HepG2 (cell line): ENCODE results near the gene RPRML. TPM values are rescaled to one million over a fixed set of nuclear protein-coding genes. Genes with fewer than 3 reads are reported as not detected.

Source experiments
- CBX1 ChIP-seq: IDR thresholded peaks from one replicate; pipeline ENCODE4 v1.6.1; 2016; ENCODE audit warnings: antibody characterized with exemption, low read depth
- CCAR2 ChIP-seq: fragments of 200-400 bp; formaldehyde crosslinking; optimal IDR thresholded peaks from 2 replicates; pipeline ENCODE3; 2018; ENCODE audit warnings: low read depth, mild to moderate bottlenecking, low read length, moderate library complexity
- DPF2 ChIP-seq: sonication (generic); formaldehyde crosslinking; IDR thresholded peaks from 2 replicates; pipeline ENCODE4 v1.4.0; 2020; ENCODE audit warnings: mild to moderate bottlenecking, low read depth, missing genetic modification reagents, borderline replicate concordance
- ELF3 ChIP-seq: IDR thresholded peaks from 2 replicates; pipeline ENCODE4 v1.6.1; 2016; ENCODE audit warnings: missing genetic modification reagents, missing compliant biosample characterization
- ERF ChIP-seq: IDR thresholded peaks from 2 replicates; pipeline ENCODE4 v1.6.1; 2018; ENCODE audit warnings: missing biosample characterization, missing genetic modification reagents
- FOSL1 ChIP-seq: sonication (generic); formaldehyde crosslinking; IDR thresholded peaks from 2 replicates; pipeline ENCODE4 v1.9.0; 2021; ENCODE audit warnings: missing genetic modification reagents, borderline replicate concordance
- KDM3A ChIP-seq: IDR thresholded peaks from 2 replicates; pipeline ENCODE4 v1.6.1; 2018; ENCODE audit warnings: low read depth, missing compliant biosample characterization
- LCORL ChIP-seq, 2 experiments: fragments of 450-650 bp in 1 of 2; sonication (generic) in 1 of 2; formaldehyde crosslinking in 1 of 2; IDR thresholded peaks; 2 replicates each; pipeline versions ENCODE4 v1.5.0 to v1.6.1; 2017 to 2020; ENCODE audit warnings: antibody characterized with exemption in 1 of 2, missing genetic modification reagents in 1 of 2
- NCOR1 ChIP-seq: fragments of 200-600 bp; sonication (generic); IDR thresholded peaks from 2 replicates; pipeline ENCODE4 v1.7.0; 2017; ENCODE audit warnings: antibody characterized with exemption, low read length, borderline replicate concordance
- PAX8 ChIP-seq: sonication (generic); formaldehyde crosslinking; IDR thresholded peaks from 2 replicates; pipeline ENCODE4 v1.8.0; 2022; ENCODE audit warnings: mild to moderate bottlenecking, missing genetic modification reagents, borderline replicate concordance
- POGK ChIP-seq: sonication (generic); formaldehyde crosslinking; conservative IDR thresholded peaks from 2 replicates; pipeline ENCODE4 v1.8.0; 2022; ENCODE audit warnings: mild to moderate bottlenecking, moderate library complexity, missing genetic modification reagents
- SAFB2 ChIP-seq: sonication (generic); formaldehyde crosslinking; IDR thresholded peaks from 2 replicates; pipeline ENCODE4 v1.5.1; 2020; ENCODE audit warnings: missing genetic modification reagents, low read depth, mild to moderate bottlenecking, borderline replicate concordance
- TBP ChIP-seq: sonication (generic); formaldehyde crosslinking; IDR thresholded peaks from 2 replicates; pipeline ENCODE4 v1.5.0; 2020; ENCODE audit warnings: missing genetic modification reagents
- TOE1 ChIP-seq: sonication (generic); formaldehyde crosslinking; IDR thresholded peaks from 2 replicates; pipeline ENCODE4 v1.4.0; 2020; ENCODE audit warnings: mild to moderate bottlenecking, missing genetic modification reagents
- XRCC5 ChIP-seq: fragments of 200-400 bp; formaldehyde crosslinking; optimal IDR thresholded peaks from 2 replicates; pipeline ENCODE3; 2017; ENCODE audit warnings: mild to moderate bottlenecking, low read length
- ZFP41 ChIP-seq: sonication (generic); formaldehyde crosslinking; IDR thresholded peaks from 2 replicates; pipeline ENCODE4 v1.4.0; 2020; ENCODE audit warnings: mild to moderate bottlenecking, missing genetic modification reagents, borderline replicate concordance
- ZNF225 ChIP-seq: sonication (generic); formaldehyde crosslinking; IDR thresholded peaks from 2 replicates; pipeline ENCODE4 v1.4.0; 2020; ENCODE audit warnings: mild to moderate bottlenecking, missing genetic modification reagents
- ZNF326 ChIP-seq: sonication (generic); formaldehyde crosslinking; IDR thresholded peaks from 2 replicates; pipeline ENCODE4 v1.4.0; 2020; ENCODE audit warnings: missing genetic modification reagents, borderline replicate concordance
- ZNF382 ChIP-seq: sonication (generic); formaldehyde crosslinking; IDR thresholded peaks from 2 replicates; pipeline ENCODE4 v1.5.0; 2020; ENCODE audit warnings: missing genetic modification reagents, mild to moderate bottlenecking, borderline replicate concordance
- ZNF709 ChIP-seq: sonication (generic); formaldehyde crosslinking; IDR thresholded peaks from 2 replicates; pipeline ENCODE4 v1.5.0; 2020; ENCODE audit warnings: mild to moderate bottlenecking, missing genetic modification reagents
- ZNF777 ChIP-seq: sonication (generic); formaldehyde crosslinking; IDR thresholded peaks from 2 replicates; pipeline ENCODE4 v1.4.0; 2020; ENCODE audit warnings: missing genetic modification reagents
- polyA plus RNA-seq, 8 experiments: library from polyadenylated mRNA; depleted of rRNA in 3 of 8; stranded (reverse) in 7 of 8; unstranded in 1 of 8; fragments of >200 nt; fragmentation: Illumina TruSeq in 4 of 8; extraction: Trizol in 4 of 8; gene quantifications; 2 replicates each; pipeline versions ENCODE4 v1.2.1 to v1.2.3, GENCODE V29; 2011 to 2016; ENCODE audit warnings: low read depth in 4 of 8, missing spikeins in 1 of 8, mixed read lengths in 1 of 8; ENCODE audit not compliant: insufficient read depth in 1 of 8
- total RNA-seq, 5 experiments: library from RNA; depleted of rRNA; stranded (reverse); fragments of >200 nt; fragmentation: Illumina TruSeq; extraction: Trizol; gene quantifications; 2 replicates each; pipeline ENCODE4 v1.2.3, GENCODE V29; 2016; ENCODE audit warnings: low read depth in 1 of 5
- TF ChIP-seq, protein P1 (sequence below): sonication (generic); formaldehyde crosslinking; IDR thresholded peaks from 2 replicates; pipeline ENCODE4 v1.4.0; 2020; ENCODE audit warnings: missing genetic modification reagents
- TF ChIP-seq, protein P2 (sequence below): sonication (generic); formaldehyde crosslinking; IDR thresholded peaks from 2 replicates; pipeline ENCODE4 v1.8.0; 2022; ENCODE audit warnings: mild to moderate bottlenecking, missing genetic modification reagents; ENCODE audit not compliant: insufficient replicate concordance
- TF ChIP-seq, protein P3 (sequence below): fragments of 450-650 bp; IDR thresholded peaks from 2 replicates; pipeline ENCODE4 v1.6.1; 2017

Gene RPRML
- total and polyA plus RNA-seq, 2 of the 13 experiments (the other 11 are each of a cell fraction or from before 2014, with no cell fraction given), result not detected

DNA sequence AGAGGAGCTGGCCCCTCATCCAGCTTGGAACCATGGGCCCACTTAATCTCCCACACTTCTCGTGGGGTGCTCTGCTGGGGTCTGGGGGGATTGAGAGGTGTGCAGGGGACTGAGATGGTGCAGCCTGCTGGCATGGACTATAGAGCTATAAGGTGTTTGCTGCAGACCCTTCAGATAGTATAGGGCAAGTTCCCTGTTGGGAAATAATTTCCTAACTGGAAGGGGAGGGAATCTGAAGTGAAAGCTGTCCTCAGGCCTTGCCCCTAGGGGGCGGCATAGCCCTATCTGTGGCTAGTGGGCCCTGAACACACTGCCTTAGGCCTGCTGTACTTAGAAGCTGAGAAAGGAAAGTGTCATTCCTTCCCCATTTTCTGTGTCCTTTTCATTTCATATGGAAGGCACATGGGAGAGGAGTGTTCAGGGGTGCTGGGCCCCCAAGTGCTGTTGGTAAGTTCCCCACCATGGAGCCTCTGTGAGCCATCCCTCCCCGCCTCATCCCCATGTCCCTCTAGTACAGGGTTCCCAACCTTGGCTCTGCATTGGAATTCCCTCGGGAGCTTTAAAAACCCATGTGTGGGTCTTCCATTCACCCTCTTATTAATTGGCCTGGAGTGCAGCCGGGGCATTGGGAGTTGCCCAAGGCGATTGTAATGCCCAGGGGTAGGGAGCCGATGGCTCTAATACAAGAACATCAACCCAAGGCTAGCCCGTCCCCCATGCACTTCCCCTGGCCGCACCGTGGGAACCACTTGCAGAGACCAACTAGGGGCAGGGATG is 36.4 kb downstream of the RPRML start (continued):
- TF ChIP-seq, protein P1, sequence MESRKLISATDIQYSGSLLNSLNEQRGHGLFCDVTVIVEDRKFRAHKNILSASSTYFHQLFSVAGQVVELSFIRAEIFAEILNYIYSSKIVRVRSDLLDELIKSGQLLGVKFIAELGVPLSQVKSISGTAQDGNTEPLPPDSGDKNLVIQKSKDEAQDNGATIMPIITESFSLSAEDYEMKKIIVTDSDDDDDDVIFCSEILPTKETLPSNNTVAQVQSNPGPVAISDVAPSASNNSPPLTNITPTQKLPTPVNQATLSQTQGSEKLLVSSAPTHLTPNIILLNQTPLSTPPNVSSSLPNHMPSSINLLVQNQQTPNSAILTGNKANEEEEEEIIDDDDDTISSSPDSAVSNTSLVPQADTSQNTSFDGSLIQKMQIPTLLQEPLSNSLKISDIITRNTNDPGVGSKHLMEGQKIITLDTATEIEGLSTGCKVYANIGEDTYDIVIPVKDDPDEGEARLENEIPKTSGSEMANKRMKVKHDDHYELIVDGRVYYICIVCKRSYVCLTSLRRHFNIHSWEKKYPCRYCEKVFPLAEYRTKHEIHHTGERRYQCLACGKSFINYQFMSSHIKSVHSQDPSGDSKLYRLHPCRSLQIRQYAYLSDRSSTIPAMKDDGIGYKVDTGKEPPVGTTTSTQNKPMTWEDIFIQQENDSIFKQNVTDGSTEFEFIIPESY (CRISPR knock-in tag), result no peak
- TF ChIP-seq XRCC5 (peak; percentile 90), PAX8 (0 out of 2 replicates have a peak, but pooled peaks have one; percentile 0), KDM3A (CRISPR knock-in tag) (0 out of 2 replicates have a peak, but pooled peaks have one; percentile 48), ZNF709 (no peak), ELF3 (peak; percentile 42), LCORL (IDR thresholded peaks at IDR 0.05) (no peak), LCORL (CRISPR knock-in tag; IDR thresholded peaks at IDR 0.05) (no peak), CCAR2 (no peak), ZNF225 (0 out of 2 replicates have a peak, but pooled peaks have one; percentile 55), ERF (peak; percentile 36; the same call in 1 of the 2 replicates), TOE1 (CRISPR knock-in tag) (no peak), FOSL1 (CRISPR knock-in tag) (no peak), NCOR1 (no peak), ZFP41 (no peak), TBP (CRISPR knock-in tag) (no peak), ZNF326 (CRISPR knock-in tag) (no peak), SAFB2 (CRISPR knock-in tag) (no peak), DPF2 (CRISPR knock-in tag) (no peak), POGK (CRISPR knock-in tag) (peak; percentile 60; the same call in 1 of the 2 replicates), ZNF382 (no peak), ZNF777 (CRISPR knock-in tag) (no peak), CBX1 (no peak)
- TF ChIP-seq, protein P2, sequence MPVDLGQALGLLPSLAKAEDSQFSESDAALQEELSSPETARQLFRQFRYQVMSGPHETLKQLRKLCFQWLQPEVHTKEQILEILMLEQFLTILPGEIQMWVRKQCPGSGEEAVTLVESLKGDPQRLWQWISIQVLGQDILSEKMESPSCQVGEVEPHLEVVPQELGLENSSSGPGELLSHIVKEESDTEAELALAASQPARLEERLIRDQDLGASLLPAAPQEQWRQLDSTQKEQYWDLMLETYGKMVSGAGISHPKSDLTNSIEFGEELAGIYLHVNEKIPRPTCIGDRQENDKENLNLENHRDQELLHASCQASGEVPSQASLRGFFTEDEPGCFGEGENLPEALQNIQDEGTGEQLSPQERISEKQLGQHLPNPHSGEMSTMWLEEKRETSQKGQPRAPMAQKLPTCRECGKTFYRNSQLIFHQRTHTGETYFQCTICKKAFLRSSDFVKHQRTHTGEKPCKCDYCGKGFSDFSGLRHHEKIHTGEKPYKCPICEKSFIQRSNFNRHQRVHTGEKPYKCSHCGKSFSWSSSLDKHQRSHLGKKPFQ (CRISPR knock-in tag), result no peak
- TF ChIP-seq, protein P3, sequence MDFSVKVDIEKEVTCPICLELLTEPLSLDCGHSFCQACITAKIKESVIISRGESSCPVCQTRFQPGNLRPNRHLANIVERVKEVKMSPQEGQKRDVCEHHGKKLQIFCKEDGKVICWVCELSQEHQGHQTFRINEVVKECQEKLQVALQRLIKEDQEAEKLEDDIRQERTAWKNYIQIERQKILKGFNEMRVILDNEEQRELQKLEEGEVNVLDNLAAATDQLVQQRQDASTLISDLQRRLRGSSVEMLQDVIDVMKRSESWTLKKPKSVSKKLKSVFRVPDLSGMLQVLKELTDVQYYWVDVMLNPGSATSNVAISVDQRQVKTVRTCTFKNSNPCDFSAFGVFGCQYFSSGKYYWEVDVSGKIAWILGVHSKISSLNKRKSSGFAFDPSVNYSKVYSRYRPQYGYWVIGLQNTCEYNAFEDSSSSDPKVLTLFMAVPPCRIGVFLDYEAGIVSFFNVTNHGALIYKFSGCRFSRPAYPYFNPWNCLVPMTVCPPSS, result no peak
